ENCODE data around the gene PNPT1.
"Not testable (repeated sequence)": the region's sequence is repeated elsewhere in the genome, so short reads cannot be mapped to it uniquely, and the experiment has no call there.

DNA sequence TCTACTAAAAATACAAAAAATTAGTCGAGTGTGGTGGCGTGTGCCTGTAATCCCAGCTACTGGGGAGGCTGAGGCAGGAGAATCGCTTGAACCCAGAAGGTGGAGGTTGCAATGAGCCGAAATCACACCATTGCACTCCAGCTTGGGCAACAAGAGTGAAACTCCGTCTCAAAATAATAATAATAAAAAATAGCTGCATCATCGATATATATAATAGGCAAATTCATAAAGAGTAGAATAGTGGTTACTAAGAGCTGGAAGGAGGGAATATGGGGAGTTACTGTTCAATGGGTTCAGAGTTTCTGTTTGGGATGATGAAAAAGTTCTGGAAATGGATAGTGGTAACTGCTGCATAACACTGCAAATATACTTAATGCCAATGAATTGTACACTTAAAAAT is 96.8 kb downstream of the PNPT1 start:
- TF ChIP-seq POLR2A (IDR thresholded peaks at IDR 0.05; ENCODE audit: low read length); GATA1 (IDR thresholded peaks at IDR 0.05; ENCODE audit: low read depth, low read length): not testable (repeated sequence)

All from erythroblast (primary cell).